OCI-LY3 (cell line): ENCODE measurements around the gene GSX2.

Source experiments
- H2AFZ ChIP-seq: fragments of 200-600, 300-600 bp; shearing (Covaris generic); 2 replicates; pipeline ENCODE4 v1.6.0; 2014; ENCODE audit warnings: antibody characterized with exemption, low read depth, low read length
- H3K27ac ChIP-seq: fragments of 200-600, 300-600 bp; sonication (generic); 2 replicates; pipeline ENCODE4 v1.5.1; 2014; ENCODE audit warnings: mild to moderate bottlenecking, low read length, moderate library complexity, mixed read lengths
- H3K27me3 ChIP-seq: fragments of 200-600, 300-600 bp; sonication (generic); 2 replicates; pipeline ENCODE4 v1.6.1; 2014; ENCODE audit warnings: low read depth, low read length, mixed read lengths
- H3K36me3 ChIP-seq: fragments of 200-600, 300-600 bp; sonication (generic); replicated peaks from 2 replicates; pipeline ENCODE3; 2014; ENCODE audit warnings: low read depth, low read length, mixed read lengths
- H3K4me1 ChIP-seq: fragments of 300-600, 200-600 bp; sonication (generic); 2 replicates; pipeline ENCODE4 v1.6.1; 2014; ENCODE audit warnings: low read length, mixed read lengths
- H3K4me2 ChIP-seq: fragments of 200-600, 300-600 bp; sonication (generic); 2 replicates; pipeline ENCODE4 v1.6.1; 2014; ENCODE audit warnings: low read length, mixed read lengths
- H3K4me3 ChIP-seq: fragments of 300-600, 200-600 bp; sonication (generic); 2 replicates; pipeline ENCODE4 v1.5.1; 2014; ENCODE audit warnings: antibody characterized with exemption, mild to moderate bottlenecking, low read length, moderate library complexity
- H3K79me2 ChIP-seq: fragments of 300-600, 200-600 bp; shearing (Covaris generic); 2 replicates; pipeline ENCODE4 v1.6.1; 2014; ENCODE audit warnings: mild to moderate bottlenecking, low read length, mixed read lengths
- H3K9ac ChIP-seq: fragments of 300-600, 200-600 bp; shearing (Covaris generic); 2 replicates; pipeline ENCODE4 v1.6.0; 2014; ENCODE audit warnings: mild to moderate bottlenecking, low read length, moderate library complexity
- H3K9me3 ChIP-seq: fragments of 200-600, 300-600 bp; shearing (Covaris generic); 2 replicates; pipeline ENCODE4 v1.6.1; 2014; ENCODE audit warnings: low read length, mixed read lengths; ENCODE audit not compliant: insufficient read depth
- H4K20me1 ChIP-seq: fragments of 200-600, 300-600 bp; sonication (generic); 2 replicates; pipeline ENCODE4 v1.6.1; 2016; ENCODE audit warnings: low read length, mixed read lengths; ENCODE audit not compliant: insufficient read depth
- CTCF ChIP-seq: fragments of 200-600, 300-600 bp; sonication (generic); IDR thresholded peaks from 2 replicates; pipeline ENCODE4 v1.5.1; 2014; ENCODE audit warnings: antibody characterized with exemption, low read length, low read depth
- EZH2phosphoT487 ChIP-seq: fragments of 200-600 bp; shearing (Covaris generic); IDR thresholded peaks from 2 replicates; pipeline ENCODE4 v1.6.1; 2018; ENCODE audit warnings: antibody characterized with exemption, mixed run types, low read depth

GSX2 gene

GRCh38 chr4:54092405-54093323 lies 7.3 kb upstream of the GSX2 start:
- Histone ChIP-seq H3K27ac (no peak overlapping the region), H3K4me3 (peak overlapping the region; percentile 93), H3K4me2 (peak overlapping the region; percentile 99), H2AFZ (peak overlapping the region; percentile 99), H3K4me1 (0 out of 2 replicates have a peak, but pooled peaks cover 9% of the 10 kb centered on the region), H3K79me2 (no peaks in the 10 kb centered on the region), H3K9ac (peak overlapping the region; percentile 68), H3K27me3 (peaks cover 9% of the 10 kb centered on the region; the same call in 1 of the 2 replicates), H4K20me1 (no peaks in the 10 kb centered on the region), H3K36me3 (no peaks in the 10 kb centered on the region), H3K9me3 (no peaks in the 10 kb centered on the region)
- TF ChIP-seq CTCF = no peak
- TF ChIP-seq EZH2phosphoT487 = no peak

GRCh38 chr4:54093324-54094240 lies 6.4 kb upstream of the GSX2 start:
- Histone ChIP-seq H3K27me3 (peaks cover 17% of the 10 kb centered on the region), H3K79me2 (no peaks in the 10 kb centered on the region), H3K4me2 (no peak overlapping the region), H3K9ac (no peak overlapping the region), H3K4me3 (no peak overlapping the region), H3K9me3 (no peaks in the 10 kb centered on the region), H4K20me1 (no peaks in the 10 kb centered on the region), H2AFZ (no peak overlapping the region), H3K4me1 (0 out of 2 replicates have a peak, but pooled peaks cover 9% of the 10 kb centered on the region), H3K36me3 (no peaks in the 10 kb centered on the region), H3K27ac (no peak overlapping the region)
- no peak for TF ChIP-seq CTCF
- TF ChIP-seq EZH2phosphoT487 = no peak

- no peak overlapping the region for H2AFZ ChIP-seq
- TF ChIP-seq EZH2phosphoT487 (no peak), CTCF (no peak)
- H3K9me3 ChIP-seq = no peaks in the 10 kb centered on the region
- peaks cover 21% of the 10 kb centered on the region for H3K27me3 ChIP-seq
- H3K9ac ChIP-seq = no peak overlapping the region
- H3K4me2 ChIP-seq = no peak overlapping the region
- H3K27ac ChIP-seq = no peak overlapping the region
- no peak overlapping the region for H3K4me3 ChIP-seq
- H4K20me1 ChIP-seq = no peaks in the 10 kb centered on the region
- H3K4me1 ChIP-seq = 0 out of 2 replicates have a peak, but pooled peaks cover 9% of the 10 kb centered on the region
- H3K79me2 ChIP-seq = no peaks in the 10 kb centered on the region
- no peaks in the 10 kb centered on the region for H3K36me3 ChIP-seq
Observed at GRCh38 chr4:54094451-54094850, 5.5 kb upstream of the GSX2 start.
